ENCODE results near the gene TGFBR3.

DNA sequence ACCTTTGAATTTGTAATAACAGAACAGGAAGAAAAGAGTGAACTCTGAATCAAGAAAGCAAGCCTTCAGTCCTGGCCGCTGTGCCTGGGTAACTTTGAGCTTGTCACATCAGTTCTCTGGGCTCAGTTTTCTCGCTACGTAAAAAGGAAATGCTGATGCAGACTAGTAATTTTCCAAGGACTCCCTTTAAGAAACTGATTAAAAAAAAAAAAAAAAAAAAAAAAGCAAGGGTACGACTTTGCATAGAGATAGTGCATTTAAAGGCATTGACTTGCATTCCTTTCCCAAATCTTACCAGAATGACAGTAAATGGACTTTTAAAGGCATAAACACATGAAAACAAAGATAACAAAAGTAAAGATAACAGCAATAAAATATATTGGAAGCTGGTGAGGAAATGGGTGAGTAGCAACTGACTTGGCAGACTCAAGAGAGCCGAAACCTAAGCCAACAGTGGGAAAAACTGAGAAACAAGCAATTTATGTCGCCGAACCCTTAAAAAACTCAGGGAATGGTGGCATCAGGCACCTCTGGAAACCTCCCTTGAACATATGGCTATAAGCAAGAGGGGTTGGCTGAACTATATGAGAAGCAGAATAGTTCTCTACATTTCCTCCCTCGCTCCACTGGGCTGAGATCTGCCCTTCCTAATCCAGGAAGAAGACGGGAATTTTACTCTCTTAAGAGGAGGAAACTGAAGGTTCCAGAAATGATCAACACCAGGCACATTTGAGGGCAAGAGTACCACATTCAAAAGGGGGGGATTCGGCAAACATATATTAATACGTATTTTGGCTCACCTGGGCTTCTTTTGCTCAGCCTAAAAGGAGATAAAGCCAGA, 196.1 kb downstream of the TGFBR3 start:
- TF ChIP-seq, protein P1, sequence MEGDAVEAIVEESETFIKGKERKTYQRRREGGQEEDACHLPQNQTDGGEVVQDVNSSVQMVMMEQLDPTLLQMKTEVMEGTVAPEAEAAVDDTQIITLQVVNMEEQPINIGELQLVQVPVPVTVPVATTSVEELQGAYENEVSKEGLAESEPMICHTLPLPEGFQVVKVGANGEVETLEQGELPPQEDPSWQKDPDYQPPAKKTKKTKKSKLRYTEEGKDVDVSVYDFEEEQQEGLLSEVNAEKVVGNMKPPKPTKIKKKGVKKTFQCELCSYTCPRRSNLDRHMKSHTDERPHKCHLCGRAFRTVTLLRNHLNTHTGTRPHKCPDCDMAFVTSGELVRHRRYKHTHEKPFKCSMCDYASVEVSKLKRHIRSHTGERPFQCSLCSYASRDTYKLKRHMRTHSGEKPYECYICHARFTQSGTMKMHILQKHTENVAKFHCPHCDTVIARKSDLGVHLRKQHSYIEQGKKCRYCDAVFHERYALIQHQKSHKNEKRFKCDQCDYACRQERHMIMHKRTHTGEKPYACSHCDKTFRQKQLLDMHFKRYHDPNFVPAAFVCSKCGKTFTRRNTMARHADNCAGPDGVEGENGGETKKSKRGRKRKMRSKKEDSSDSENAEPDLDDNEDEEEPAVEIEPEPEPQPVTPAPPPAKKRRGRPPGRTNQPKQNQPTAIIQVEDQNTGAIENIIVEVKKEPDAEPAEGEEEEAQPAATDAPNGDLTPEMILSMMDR (IDR thresholded peaks at IDR 0.05; ENCODE audit: low read depth, low read length): no peak
- TF ChIP-seq EZH2phosphoT487 (IDR thresholded peaks at IDR 0.05; ENCODE audit: low read depth): no peak

Data from OCI-LY3 (cell line).